Transverse colon (tissue), 4 donors: ENCODE results near the gene WDR89. TPM values are rescaled to one million over a fixed set of nuclear protein-coding genes. Genes with fewer than 3 reads are reported as not detected.
"Not testable (repeated sequence)": the region's sequence is repeated elsewhere in the genome, so short reads cannot be mapped to it uniquely, and the experiment has no call there.

Experiments
- DNase-seq: peaks from one replicate; pipeline ENCODE4 v3.0.0-alpha.2; 2019
- H3K27ac ChIP-seq, 4 donors: fragments of 200-600 bp; sonication (generic); 2 replicates each; pipeline ENCODE4 v1.5.1; 2016 to 2018; ENCODE audit warnings: inconsistent platforms in 4 of 4
- H3K27me3 ChIP-seq: fragments of 200-600 bp; sonication (generic); 2 replicates; pipeline ENCODE4 v1.5.1; 2017; ENCODE audit warnings: inconsistent platforms
- H3K36me3 ChIP-seq, 4 donors: fragments of 200-600 bp; sonication (generic); 2 replicates each; pipeline ENCODE4 v1.5.1; 2017 to 2019; ENCODE audit warnings: inconsistent platforms in 4 of 4
- H3K4me1 ChIP-seq, 4 donors: fragments of 200-600 bp; sonication (generic); 2 replicates each; pipeline ENCODE4 v1.5.1; 2017 to 2020; ENCODE audit warnings: inconsistent platforms in 4 of 4
- H3K4me3 ChIP-seq, 4 donors: fragments of 200-600 bp; sonication (generic); 1 replicate in 1 of 4; 2 replicates in 3 of 4; pipeline versions ENCODE4 v1.5.1 to v1.6.1; 2017 to 2019; ENCODE audit warnings: inconsistent platforms in 4 of 4
- H3K9me3 ChIP-seq, 2 donors: fragments of 200-600 bp; sonication (generic); 2 replicates each; pipeline ENCODE4 v1.5.1; 2017 to 2019; ENCODE audit warnings: inconsistent platforms in 2 of 2
- EP300 ChIP-seq: sonication (generic); formaldehyde crosslinking; IDR thresholded peaks from one replicate; pipeline ENCODE4 v1.6.1; 2017; ENCODE audit warnings: antibody characterized with exemption, low read depth
- POLR2A ChIP-seq: fragments of 450-650 bp; IDR thresholded peaks from one replicate; pipeline ENCODE4 v1.6.1; 2016; ENCODE audit warnings: antibody characterized with exemption, mild to moderate bottlenecking, moderate library complexity
- POLR2AphosphoS5 ChIP-seq, 3 donors: sonication (generic); formaldehyde crosslinking; IDR thresholded peaks; one replicate each; pipeline ENCODE4 v1.6.1; 2016; ENCODE audit warnings: antibody characterized with exemption in 3 of 3
- WGBS, 2 donors: methylation state at CpG; one replicate each; pipeline ENCODE4 v1.1.5; 2018; ENCODE audit warnings: low coverage in 1 of 2; 5-methylcytosine and 5-hydroxymethylcytosine counted together
- in situ Hi-C, 4 donors: fragments of 200-750 bp; cut with MboI; loops; one replicate each; pipeline versions ENCODE4 v1.15.0 to v1.15.1; 2017; ENCODE audit warnings: low sequenced_read_pairs in 3 of 4, low pct_ligation_motif_present in 1 of 4, low pct_unique_long_range_greater_than_20kb in 1 of 4
- intact Hi-C: fragments of 100-400 bp; cut with DNase I; formaldehyde crosslinking; loops from one replicate; pipeline ENCODE4 v1.15.1; 2023; ENCODE audit warnings: low total_unique reads
- total RNA-seq, 4 donors: library from RNA; depleted of rRNA; stranded (reverse); fragments of >200 nt; gene quantifications; one replicate each; pipeline ENCODE4 v1.1.0, GENCODE V29; 2016
- TF ChIP-seq, protein P1 (sequence below), 5 experiments: fragments of 200-600 bp in 3 of 5; fragments of 450-650 bp in 2 of 5; sonication (generic) in 3 of 5; IDR thresholded peaks; 1 replicate in 2 of 5; 2 replicates in 3 of 5; pipeline ENCODE4 v1.5.1; 2016 to 2017; ENCODE audit warnings: antibody characterized with exemption in 5 of 5, inconsistent platforms in 3 of 5, mild to moderate bottlenecking in 2 of 5, moderate library complexity in 1 of 5

Gene WDR89
- total RNA-seq, 4 donors from 2014 or later, result 3.8 to 17.2 (median 7.2) TPM

DNA sequence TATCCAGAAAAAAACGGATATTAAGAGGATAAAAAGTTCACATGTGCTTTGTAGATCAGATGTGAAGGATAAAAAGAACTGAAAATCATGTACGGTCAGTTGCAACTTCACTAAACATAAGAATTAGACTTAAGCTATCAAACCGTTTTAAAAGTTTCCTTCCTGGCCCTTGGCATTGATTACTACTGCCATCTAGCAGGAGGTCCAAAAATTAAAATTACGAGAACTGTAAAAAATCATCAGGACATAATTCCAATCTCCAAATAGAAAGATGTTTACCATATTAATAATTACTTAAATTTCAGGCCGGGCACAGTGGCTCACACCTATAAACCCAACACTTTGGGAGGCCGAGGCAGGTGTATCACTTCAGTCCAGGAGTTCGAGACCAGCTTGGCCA lies 7.9 kb downstream of the WDR89 start:
- no peak overlapping the region for H3K4me3 ChIP-seq
- H3K4me1 ChIP-seq, result peaks cover 0 to 3% (median 1%) of the 10 kb centered on the region in 4 donors
- in situ Hi-C loops, result loop anchor here in 3 of 4 donors (10.0 to 25.0 kb wide), 2 partner anchors 128 to 141 kb away; no protein-coding TSS in a partner anchor
- TF ChIP-seq, protein P1, sequence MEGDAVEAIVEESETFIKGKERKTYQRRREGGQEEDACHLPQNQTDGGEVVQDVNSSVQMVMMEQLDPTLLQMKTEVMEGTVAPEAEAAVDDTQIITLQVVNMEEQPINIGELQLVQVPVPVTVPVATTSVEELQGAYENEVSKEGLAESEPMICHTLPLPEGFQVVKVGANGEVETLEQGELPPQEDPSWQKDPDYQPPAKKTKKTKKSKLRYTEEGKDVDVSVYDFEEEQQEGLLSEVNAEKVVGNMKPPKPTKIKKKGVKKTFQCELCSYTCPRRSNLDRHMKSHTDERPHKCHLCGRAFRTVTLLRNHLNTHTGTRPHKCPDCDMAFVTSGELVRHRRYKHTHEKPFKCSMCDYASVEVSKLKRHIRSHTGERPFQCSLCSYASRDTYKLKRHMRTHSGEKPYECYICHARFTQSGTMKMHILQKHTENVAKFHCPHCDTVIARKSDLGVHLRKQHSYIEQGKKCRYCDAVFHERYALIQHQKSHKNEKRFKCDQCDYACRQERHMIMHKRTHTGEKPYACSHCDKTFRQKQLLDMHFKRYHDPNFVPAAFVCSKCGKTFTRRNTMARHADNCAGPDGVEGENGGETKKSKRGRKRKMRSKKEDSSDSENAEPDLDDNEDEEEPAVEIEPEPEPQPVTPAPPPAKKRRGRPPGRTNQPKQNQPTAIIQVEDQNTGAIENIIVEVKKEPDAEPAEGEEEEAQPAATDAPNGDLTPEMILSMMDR (IDR thresholded peaks at IDR 0.05), result no peak
- TF ChIP-seq EP300, result no peak
- no peak for TF ChIP-seq POLR2A
- no peak for TF ChIP-seq POLR2AphosphoS5 (IDR thresholded peaks at IDR 0.05)
- intact Hi-C loops, result no loop called here
- H3K27ac ChIP-seq, result no peak overlapping the region
- no peaks in the 10 kb centered on the region for H3K36me3 ChIP-seq
- peaks cover 0 to 7% of the 10 kb centered on the region in 2 donors for H3K9me3 ChIP-seq
- no peaks in the 10 kb centered on the region for H3K27me3 ChIP-seq
- 58 to 80% methylated on average over 4 to 7 of the region's 7 CpGs for WGBS, 2 donors
- DNase-seq, result no peak

DNA sequence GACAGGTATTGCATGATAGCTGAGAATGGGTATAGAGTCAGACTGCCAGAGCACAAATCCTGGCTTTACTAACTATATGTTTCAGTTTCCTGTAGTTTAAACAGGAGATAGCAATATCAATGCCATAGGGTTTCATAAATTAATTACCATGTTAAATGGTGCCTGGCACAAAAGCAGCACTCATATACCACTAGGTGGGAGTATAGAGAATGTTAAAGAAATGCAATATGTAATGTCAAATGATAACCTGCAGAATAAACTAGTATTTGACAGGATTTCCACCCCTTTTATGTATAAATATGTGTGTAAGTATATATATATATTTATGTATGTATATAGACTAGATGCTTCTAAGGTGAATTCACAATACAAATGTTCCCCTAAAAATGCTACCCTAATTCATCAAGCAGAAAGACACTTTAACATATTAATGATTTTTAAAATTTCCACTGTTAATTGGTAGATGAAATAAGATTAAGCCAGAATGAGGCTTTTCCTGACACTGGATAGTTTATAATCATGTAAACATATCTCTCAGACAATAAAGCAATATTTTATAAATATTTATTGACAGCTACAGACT lies 8.6 kb downstream of the WDR89 start:
- DNase-seq, result no peak
- intact Hi-C loops, result no loop called here
- in situ Hi-C loops, result loop anchor here in 3 of 4 donors (10.0 to 25.0 kb wide), 2 partner anchors 129 to 142 kb away; no protein-coding TSS in a partner anchor
- Histone ChIP-seq H3K4me3 (no peak overlapping the region), H3K36me3 (no peaks in the 10 kb centered on the region), H3K27ac (no peak overlapping the region), H3K27me3 (no peaks in the 10 kb centered on the region), H3K4me1 (no peaks in the 10 kb centered on the region), H3K9me3 (peaks cover 0 to 7% of the 10 kb centered on the region in 2 donors)
- TF ChIP-seq EP300 (no peak), POLR2A (no peak), POLR2AphosphoS5 (IDR thresholded peaks at IDR 0.05) (no peak)
- TF ChIP-seq, protein P1 (IDR thresholded peaks at IDR 0.05), result peak; percentile 33 to 54 (median 51)

DNA sequence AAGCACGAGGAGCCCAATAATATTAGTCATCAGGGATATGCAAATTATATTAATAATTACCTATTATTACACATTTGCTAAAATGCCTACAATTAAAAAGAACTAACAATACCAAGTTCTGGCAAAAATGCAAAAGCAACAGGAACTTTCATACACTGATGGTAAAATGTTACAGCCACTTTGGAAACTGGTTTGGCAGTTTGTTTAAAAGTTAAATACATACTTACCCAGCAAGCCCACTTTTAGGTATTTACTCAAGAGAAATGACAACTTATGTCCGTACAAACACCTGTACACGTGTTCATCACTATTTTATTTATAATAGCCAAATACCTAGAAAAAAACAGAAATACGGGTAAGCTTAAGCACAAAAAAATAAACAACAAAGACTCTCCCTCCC lies 17.0 kb downstream of the WDR89 start:
- DNase-seq, result no peak
- Histone ChIP-seq H3K36me3 (no peaks in the 10 kb centered on the region), H3K4me3 (no peak overlapping the region), H3K27ac (no peak overlapping the region), H3K4me1 (peaks cover 0 to 11% (median 0%) of the 10 kb centered on the region in 4 donors), H3K27me3 (no peaks in the 10 kb centered on the region), H3K9me3 (no peaks in the 10 kb centered on the region)
- intact Hi-C loops, result no loop called here
- TF ChIP-seq POLR2A (no peak), EP300 (no peak), POLR2AphosphoS5 (IDR thresholded peaks at IDR 0.05) (no peak)
- TF ChIP-seq, protein P1 (IDR thresholded peaks at IDR 0.05), result no peak
- whole genome bisulfite sequencing, 2 donors, result 54 to 69% methylated on average over 4 of the region's 4 CpGs
- in situ Hi-C loops, result loop anchor here in 2 of 4 donors (25.0 kb wide), 1 partner anchor 138 kb away; no protein-coding TSS in a partner anchor

DNA sequence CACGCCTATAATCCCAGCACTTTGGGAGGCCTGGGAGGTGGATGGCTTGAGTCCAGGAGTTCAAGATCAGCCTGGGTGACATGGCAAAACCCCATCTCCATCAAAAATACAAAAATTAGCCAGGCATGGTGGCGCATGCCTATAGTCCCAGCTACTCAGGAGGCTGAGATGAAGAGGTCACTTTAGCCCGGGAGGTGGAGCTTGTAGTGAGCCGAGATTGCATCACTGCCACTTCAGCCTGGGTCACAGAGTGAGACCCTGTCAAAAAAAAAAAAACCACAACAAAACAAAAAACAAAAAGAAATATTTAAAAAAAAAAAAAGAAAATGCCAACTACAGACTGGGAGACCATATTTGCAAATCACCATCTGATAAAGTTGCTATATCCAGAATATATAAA lies 17.5 kb downstream of the WDR89 start:
- H3K9me3 ChIP-seq, result no peaks in the 10 kb centered on the region
- in situ Hi-C loops (no loop called here), intact Hi-C loops (no loop called here)
- DNase-seq, result no peak
- no peaks in the 10 kb centered on the region for H3K27me3 ChIP-seq
- no peaks in the 10 kb centered on the region for H3K36me3 ChIP-seq
- WGBS, 2 donors, result 86 to 100% methylated on average over 1 to 4 of the region's 4 CpGs
- H3K4me3 ChIP-seq, result no peak overlapping the region
- no peak for TF ChIP-seq EP300
- TF ChIP-seq, protein P1 (IDR thresholded peaks at IDR 0.05), result no peak
- TF ChIP-seq POLR2A, result no peak
- no peak for TF ChIP-seq POLR2AphosphoS5 (IDR thresholded peaks at IDR 0.05)
- no peak overlapping the region for H3K27ac ChIP-seq
- peaks cover 0 to 11% (median 0%) of the 10 kb centered on the region in 4 donors for H3K4me1 ChIP-seq

DNA sequence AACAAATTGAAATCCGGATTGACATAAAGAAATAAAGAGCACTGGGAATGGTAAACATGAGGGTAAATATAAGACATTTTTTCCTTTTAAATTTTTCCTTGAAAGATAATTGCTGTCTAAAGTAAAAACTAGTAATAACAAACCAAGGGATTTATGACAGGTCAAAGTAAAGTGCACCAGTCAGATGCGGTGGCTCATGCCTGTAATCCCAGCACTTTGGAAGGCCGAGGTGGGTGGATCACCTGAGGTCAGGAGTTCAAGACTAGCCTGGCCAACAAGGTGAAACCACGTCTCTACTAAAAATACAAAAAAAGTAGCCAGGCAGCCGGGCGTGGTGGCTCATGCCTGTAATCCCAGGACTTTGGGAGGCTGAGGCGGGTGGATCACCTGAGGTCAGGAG lies 19.7 kb downstream of the WDR89 start:
- H3K27me3 ChIP-seq, in situ Hi-C loops, intact Hi-C loops, H3K36me3 ChIP-seq, DNase-seq, H3K9me3 ChIP-seq, H3K4me3 ChIP-seq: not testable (repeated sequence)
- Histone ChIP-seq H3K27ac (peak overlapping the region in 1 of 4 donors; percentile 19), H3K4me1 (peaks cover 0 to 11% (median 0%) of the 10 kb centered on the region in 4 donors)
- WGBS, 2 donors, result 66 to 67% methylated on average over 3 to 7 of the region's 7 CpGs
